A172 (cell line): ENCODE measurements around the gene USP14. TPM values are rescaled to one million over a fixed set of nuclear protein-coding genes. Genes with fewer than 3 reads are reported as not detected.

Experiments used
- DNase-seq: peaks from one replicate; pipeline ENCODE4 v3.0.0-alpha.2; 2015; ENCODE audit warnings: low spot score
- total RNA-seq: library from RNA; depleted of rRNA; stranded (reverse); fragments of >200 nt; shearing (Covaris generic); gene quantifications from 2 replicates; pipeline ENCODE4 v1.2.3, GENCODE V29; 2014; rRNA removed

USP14 gene
- total RNA-seq, 1 experiment from 2014 or later: 54.2 TPM

- no peak for DNase-seq
Observed at GRCh38 chr18:227902-228301, 69.5 kb downstream of the USP14 start.

GRCh38 chr18:228586-228985 lies 70.2 kb downstream of the USP14 start:
- no peak for DNase-seq

GRCh38 chr18:231563-231962 lies 73.2 kb downstream of the USP14 start:
- no peak for DNase-seq

GRCh38 chr18:240175-240574 lies 81.8 kb downstream of the USP14 start:
- no peak for DNase-seq

GRCh38 chr18:245282-245847 lies 87.0 kb downstream of the USP14 start:
- DNase-seq: no peak

GRCh38 chr18:248053-248452 lies 89.7 kb downstream of the USP14 start:
- no peak for DNase-seq

- DNase-seq: peak; percentile 5
Observed at GRCh38 chr18:250685-251084, 92.3 kb downstream of the USP14 start.

GRCh38 chr18:251572-251971 lies 93.2 kb downstream of the USP14 start:
- no peak for DNase-seq

- DNase-seq: no peak
Observed at GRCh38 chr18:253121-253520, 94.8 kb downstream of the USP14 start.

GRCh38 chr18:255171-255570 lies 96.8 kb downstream of the USP14 start:
- no peak for DNase-seq

- no peak for DNase-seq
Observed at GRCh38 chr18:260547-260946, 102.2 kb downstream of the USP14 start.

GRCh38 chr18:261398-262073 lies 103.2 kb downstream of the USP14 start:
- no peak for DNase-seq

Other genes starting within 250 kb of the USP14 start
- not detected in 2 replicates for gene TUBB8B, start 108.9 kb upstream of the USP14 start, total RNA-seq
- gene THOC1, start 109.5 kb downstream of the USP14 start, total RNA-seq: 39.6 and 52.6 TPM in 2 replicates